Liver (tissue), 9 donors: ENCODE data around the gene MLEC. TPM values are rescaled to one million over a fixed set of nuclear protein-coding genes. Genes with fewer than 3 reads are reported as not detected.

Source experiments
- DNase-seq: peaks from one replicate; pipeline ENCODE4 v3.0.0-alpha.2; 2017; ENCODE audit warnings: low spot score
- H3K27ac ChIP-seq, 2 donors: one replicate each; pipeline ENCODE4 v1.7.0; 2013; ENCODE audit warnings: inconsistent platforms in 2 of 2, low read length in 2 of 2, control low read depth in 1 of 2, low read depth in 1 of 2, mild to moderate bottlenecking in 1 of 2
- H3K27me3 ChIP-seq, 4 donors: one replicate each; pipeline versions ENCODE4 v1.6.1 to v1.7.0; 2013; ENCODE audit warnings: low read length in 3 of 4, inconsistent platforms in 1 of 4, mild to moderate bottlenecking in 1 of 4, moderate library complexity in 1 of 4; ENCODE audit not compliant: control insufficient read depth in 4 of 4, insufficient read depth in 4 of 4
- H3K36me3 ChIP-seq, 4 donors: one replicate each; pipeline versions ENCODE4 v1.6.1 to v1.7.0; 2013; ENCODE audit warnings: low read length in 3 of 4, mild to moderate bottlenecking in 3 of 4, low read depth in 1 of 4, moderate library complexity in 1 of 4; ENCODE audit not compliant: control insufficient read depth in 4 of 4, insufficient read depth in 3 of 4
- H3K4me1 ChIP-seq, 4 donors: one replicate each; pipeline versions ENCODE4 v1.6.1 to v1.7.0; 2013; ENCODE audit warnings: low read length in 3 of 4, mild to moderate bottlenecking in 3 of 4, moderate library complexity in 1 of 4; ENCODE audit not compliant: control insufficient read depth in 4 of 4, insufficient read depth in 4 of 4
- H3K4me3 ChIP-seq, 3 donors: one replicate each; pipeline versions ENCODE4 v1.6.1 to v1.7.0; 2013; ENCODE audit warnings: low read length in 3 of 3, control low read depth in 1 of 3, low read depth in 1 of 3, mild to moderate bottlenecking in 1 of 3
- H3K9ac ChIP-seq, 2 donors: one replicate each; pipeline ENCODE4 v1.7.0; 2013; ENCODE audit warnings: low read length in 2 of 2, mild to moderate bottlenecking in 2 of 2, moderate library complexity in 2 of 2, control low read depth in 1 of 2, low read depth in 1 of 2
- H3K9me3 ChIP-seq, 4 donors: one replicate each; pipeline versions ENCODE4 v1.6.1 to v1.7.0; 2013; ENCODE audit warnings: low read length in 3 of 4; ENCODE audit not compliant: control insufficient read depth in 4 of 4
- ATF3 ChIP-seq: IDR thresholded peaks from 2 replicates; pipeline ENCODE4 v1.6.1; 2016; ENCODE audit warnings: antibody characterized with exemption
- CTCF ChIP-seq: fragments of 150-350 bp; IDR thresholded peaks from 2 replicates; pipeline ENCODE4 v1.5.1; 2017; ENCODE audit warnings: improper control_type of control experiment, low read depth, low read length; ENCODE audit not compliant: missing input control
- EGR1 ChIP-seq, 2 donors: IDR thresholded peaks; 2 replicates each; pipeline ENCODE4 v1.6.1; 2016 to 2018; ENCODE audit warnings: antibody characterized with exemption in 2 of 2, low read depth in 2 of 2
- FOXA1 ChIP-seq: IDR thresholded peaks from 2 replicates; pipeline ENCODE4 v1.6.1; 2016; ENCODE audit warnings: antibody characterized with exemption
- FOXA2 ChIP-seq: IDR thresholded peaks from 2 replicates; pipeline ENCODE4 v1.6.1; 2016; ENCODE audit warnings: antibody characterized with exemption
- GABPA ChIP-seq, 2 donors: IDR thresholded peaks in 1 of 2; conservative IDR thresholded peaks in 1 of 2; 2 replicates each; pipeline ENCODE4 v1.6.1; 2016; ENCODE audit warnings: antibody characterized with exemption in 2 of 2, mild to moderate bottlenecking in 1 of 2, moderate library complexity in 1 of 2
- HNF4A ChIP-seq, 2 donors: conservative IDR thresholded peaks; 2 replicates each; pipeline ENCODE4 v1.6.1; 2016; ENCODE audit warnings: antibody characterized with exemption in 2 of 2, mild to moderate bottlenecking in 2 of 2
- HNF4G ChIP-seq: IDR thresholded peaks from 2 replicates; pipeline ENCODE4 v1.6.1; 2016; ENCODE audit warnings: antibody characterized with exemption
- JUND ChIP-seq, 2 donors: IDR thresholded peaks; 2 replicates each; pipeline ENCODE4 v1.6.1; 2016; ENCODE audit warnings: antibody characterized with exemption in 2 of 2
- MAX ChIP-seq: IDR thresholded peaks from 2 replicates; pipeline ENCODE4 v1.6.1; 2016; ENCODE audit warnings: antibody characterized with exemption
- NR2F2 ChIP-seq: IDR thresholded peaks from 2 replicates; pipeline ENCODE4 v1.6.1; 2016; ENCODE audit warnings: antibody characterized with exemption
- RAD21 ChIP-seq, 2 donors: IDR thresholded peaks; 2 replicates each; pipeline ENCODE4 v1.6.1; 2016; ENCODE audit warnings: antibody characterized with exemption in 2 of 2, mild to moderate bottlenecking in 2 of 2
- REST ChIP-seq: IDR thresholded peaks from 2 replicates; pipeline ENCODE4 v1.6.1; 2016; ENCODE audit warnings: antibody characterized with exemption, mild to moderate bottlenecking
- RXRA ChIP-seq, 2 donors: IDR thresholded peaks; 2 replicates each; pipeline ENCODE4 v1.6.1; 2017 to 2018; ENCODE audit warnings: antibody characterized with exemption in 2 of 2, mild to moderate bottlenecking in 1 of 2
- SP1 ChIP-seq: IDR thresholded peaks from 2 replicates; pipeline ENCODE4 v1.6.1; 2018; ENCODE audit warnings: antibody characterized with exemption, mild to moderate bottlenecking
- TAF1 ChIP-seq: conservative IDR thresholded peaks from 2 replicates; pipeline ENCODE4 v1.6.1; 2016; ENCODE audit warnings: antibody characterized with exemption, mild to moderate bottlenecking
- YY1 ChIP-seq: IDR thresholded peaks from 2 replicates; pipeline ENCODE4 v1.6.1; 2016; ENCODE audit warnings: antibody characterized with exemption, mild to moderate bottlenecking
- ZBTB33 ChIP-seq: IDR thresholded peaks from 2 replicates; pipeline ENCODE4 v1.6.1; 2016; ENCODE audit warnings: antibody characterized with exemption
- WGBS: extraction: QIAGEN DNeasy Blood & Tissue Kit; methylation state at CpG from one replicate; pipeline ENCODE4 v1.1.7; 2013; 5-methylcytosine and 5-hydroxymethylcytosine counted together
- polyA plus RNA-seq, 2 donors: library from polyadenylated mRNA; stranded (reverse) in 1 of 2; unstranded in 1 of 2; fragments of 200-250 nt in 1 of 2; fragments of >200 nt in 1 of 2; fragmentation: Nextera tagmentation in 1 of 2; extraction: Ambion mirVana in 1 of 2; gene quantifications; one replicate each; pipeline versions ENCODE4 v1.2.1 to v1.2.3, GENCODE V29; 2013 to 2015
- total RNA-seq, 2 donors: library from RNA; depleted of rRNA; stranded (reverse); fragments of >200 nt; gene quantifications; one replicate each; pipeline ENCODE4 v1.2.3, GENCODE V29; 2014
- donor health status: healthy.
- donor health status: healthy.
- donor health status: healthy.
- donor health status: healthy.
- donor health status: healthy.

Gene MLEC
- total and polyA plus RNA-seq, 4 donors, result 61.4 to 170 (median 115) TPM

- H3K27ac ChIP-seq, result no peak overlapping the region
- DNase-seq, result no peak
These were observed 34.1 kb upstream of the MLEC start for GRCh38 chr12:120652656-120653435.

More at GRCh38 chr12:120652656-120653435, 34.1 kb upstream of the MLEC start:
- Histone ChIP-seq H3K4me1 (peaks cover 0 to 3% (median 1%) of the 10 kb centered on the region in 4 donors), H3K4me3 (no peak overlapping the region), H3K9me3 (no peaks in the 10 kb centered on the region), H3K36me3 (no peaks in the 10 kb centered on the region), H3K27me3 (no peaks in the 10 kb centered on the region), H3K9ac (no peak overlapping the region)
- TF ChIP-seq RAD21 (IDR thresholded peaks at IDR 0.05) (no peak), MAX (no peak), CTCF (no peak), TAF1 (no peak), EGR1 (IDR thresholded peaks at IDR 0.05; ENCODE audit: low read depth in 2 of 2) (no peak), REST (no peak), YY1 (no peak), NR2F2 (no peak), JUND (IDR thresholded peaks at IDR 0.05) (no peak), ATF3 (no peak), GABPA (IDR thresholded peaks at IDR 0.05 in 1 of 2, conservative IDR thresholded peaks at IDR 0.05 in 1 of 2) (no peak), HNF4A (conservative IDR thresholded peaks at IDR 0.05) (no peak), FOXA1 (no peak), RXRA (IDR thresholded peaks at IDR 0.05) (no peak), SP1 (no peak), FOXA2 (no peak), ZBTB33 (no peak), HNF4G (no peak)
- WGBS, result 65% methylated on average over 10 of the region's 10 CpGs
